Testis (tissue), 2 donors: ENCODE measurements around the gene THBD.

Experiments used
- CTCF ChIP-seq, 3 experiments: fragments of 450-650 bp in 2 of 3; fragments of 200-600 bp in 1 of 3; sonication (generic) in 1 of 3; IDR thresholded peaks; one replicate each; pipeline ENCODE4 v1.5.1; 2016 to 2019; ENCODE audit warnings: antibody characterized with exemption in 3 of 3, mild to moderate bottlenecking in 2 of 3, moderate library complexity in 1 of 3
- POLR2A ChIP-seq: fragments of 450-650 bp; IDR thresholded peaks from one replicate; pipeline ENCODE4 v1.6.1; 2017; ENCODE audit warnings: antibody characterized with exemption, mild to moderate bottlenecking, moderate library complexity

GRCh38 chr20:23095499-23095898, 46.0 kb upstream of the THBD start:
- TF ChIP-seq CTCF (IDR thresholded peaks at IDR 0.05) (no peak), POLR2A (no peak)
